Breast epithelium (tissue), 4 donors: Measurements from ENCODE around the gene DCN. TPM values are rescaled to one million over a fixed set of nuclear protein-coding genes. Genes with fewer than 3 reads are reported as not detected.

Experiments used
- DNase-seq, 2 donors: peaks; one replicate each; pipeline ENCODE4 v3.0.0-alpha.2; 2019; ENCODE audit warnings: low spot score in 2 of 2
- H3K27ac ChIP-seq, 2 donors: fragments of 200-600 bp; sonication (generic) in 1 of 2; one replicate each; pipeline ENCODE4 v1.5.1; 2016 to 2019; ENCODE audit warnings: mild to moderate bottlenecking in 1 of 2
- H3K27me3 ChIP-seq, 2 donors: fragments of 200-600 bp; sonication (generic) in 1 of 2; one replicate each; pipeline versions ENCODE4 v1.5.1 to v1.6.0; 2017 to 2019; ENCODE audit warnings: control low read depth in 1 of 2, mild to moderate bottlenecking in 1 of 2
- H3K36me3 ChIP-seq: fragments of 200-600 bp; one replicate; pipeline ENCODE4 v1.5.1; 2019
- H3K4me1 ChIP-seq, 2 donors: fragments of 200-600 bp; sonication (generic); one replicate each; pipeline ENCODE4 v1.5.1; 2016 to 2019; ENCODE audit warnings: control low read depth in 1 of 2
- H3K4me3 ChIP-seq, 3 donors: fragments of 200-600 bp; sonication (generic); 1 replicate in 2 of 3; 2 replicates in 1 of 3; pipeline ENCODE4 v1.5.1; 2016 to 2019; ENCODE audit warnings: mild to moderate bottlenecking in 3 of 3, moderate library complexity in 2 of 3
- H3K9me3 ChIP-seq, 2 donors: fragments of 200-600 bp; sonication (generic) in 1 of 2; one replicate each; pipeline ENCODE4 v1.5.1; 2016 to 2019; ENCODE audit warnings: control low read depth in 1 of 2
- CTCF ChIP-seq, 3 donors: fragments of 450-650 bp; IDR thresholded peaks; one replicate each; pipeline ENCODE4 v1.5.1; 2016 to 2017; ENCODE audit warnings: antibody characterized with exemption in 3 of 3, mild to moderate bottlenecking in 3 of 3, moderate library complexity in 3 of 3
- POLR2A ChIP-seq: fragments of 450-650 bp; IDR thresholded peaks from one replicate; pipeline ENCODE4 v1.6.1; 2016; ENCODE audit warnings: antibody characterized with exemption, mild to moderate bottlenecking, moderate library complexity
- POLR2AphosphoS5 ChIP-seq, 3 donors: sonication (generic); formaldehyde crosslinking; IDR thresholded peaks; one replicate each; pipeline ENCODE4 v1.6.1; 2017; ENCODE audit warnings: antibody characterized with exemption in 3 of 3
- intact Hi-C: fragments of 100-400 bp; cut with DNase I; formaldehyde crosslinking; loops from one replicate; pipeline ENCODE4 v1.15.1; 2023; ENCODE audit warnings: low total_unique reads
- total RNA-seq, 3 donors: library from RNA; depleted of rRNA; stranded (reverse); fragments of >200 nt; gene quantifications; one replicate each; pipeline ENCODE4 v1.1.0, GENCODE V29; 2016

Gene DCN
- total RNA-seq, 3 donors from 2014 or later: 1,081 to 4,374 (median 1,702) TPM

DNA sequence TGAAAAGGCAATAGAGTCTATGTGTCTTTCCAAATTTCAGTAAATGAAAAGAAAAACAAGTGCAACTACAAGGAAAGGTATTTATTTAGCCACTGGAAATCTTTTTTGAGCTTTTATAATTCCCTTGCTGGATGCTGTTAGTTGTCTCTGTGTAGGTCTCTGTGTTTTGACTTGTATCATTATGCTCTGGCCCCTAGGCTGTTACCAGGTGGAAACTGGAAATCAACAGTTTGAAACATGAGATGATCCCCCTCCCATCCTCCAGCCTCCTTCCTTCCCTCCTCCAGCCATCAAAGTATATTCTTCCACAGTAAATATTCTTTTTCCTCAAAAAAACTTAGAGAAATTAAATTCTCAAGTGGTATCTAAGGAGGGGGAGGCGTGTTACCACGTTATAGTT is 934 bp upstream of the DCN start:
- Histone ChIP-seq H3K4me1 (no peaks in the 10 kb centered on the region), H3K9me3 (no peaks in the 10 kb centered on the region), H3K36me3 (no peaks in the 10 kb centered on the region), H3K27me3 (no peaks in the 10 kb centered on the region), H3K4me3 (no peak overlapping the region), H3K27ac (peak overlapping the region; percentile 74 to 77)
- DNase-seq: no peak
- no peak for TF ChIP-seq POLR2AphosphoS5 (IDR thresholded peaks at IDR 0.05)
- TF ChIP-seq CTCF (IDR thresholded peaks at IDR 0.05): no peak
- no peak for TF ChIP-seq POLR2A
- intact Hi-C loops: no loop called here

- intact Hi-C loops: no loop called here
These were observed 1.8 kb downstream of the DCN start for GRCh38 chr12:91180582-91181395.

GRCh38 chr12:91179966-91180561 is 2.6 kb downstream of the DCN start:
- H3K4me1 ChIP-seq: no peaks in the 10 kb centered on the region
- peak overlapping the region; percentile 49 to 59 (median 53) for H3K4me3 ChIP-seq
- no peak for DNase-seq
- intact Hi-C loops: no loop called here
- peak overlapping the region; percentile 77 to 83 for H3K27ac ChIP-seq
- no peaks in the 10 kb centered on the region for H3K36me3 ChIP-seq
- TF ChIP-seq CTCF (IDR thresholded peaks at IDR 0.05): no peak
- no peak for TF ChIP-seq POLR2AphosphoS5 (IDR thresholded peaks at IDR 0.05)
- TF ChIP-seq POLR2A: no peak
- no peaks in the 10 kb centered on the region for H3K9me3 ChIP-seq
- H3K27me3 ChIP-seq: no peaks in the 10 kb centered on the region

More at GRCh38 chr12:91180582-91181395, 1.8 kb downstream of the DCN start:
- peak overlapping the region; percentile 70 to 77 for H3K27ac ChIP-seq
- H3K4me3 ChIP-seq: peak overlapping the region; percentile 49 to 59 (median 53)
- no peaks in the 10 kb centered on the region for H3K27me3 ChIP-seq
- no peak for DNase-seq
- H3K9me3 ChIP-seq: no peaks in the 10 kb centered on the region
- H3K4me1 ChIP-seq: no peaks in the 10 kb centered on the region
- TF ChIP-seq CTCF (IDR thresholded peaks at IDR 0.05): no peak
- no peaks in the 10 kb centered on the region for H3K36me3 ChIP-seq

DNA sequence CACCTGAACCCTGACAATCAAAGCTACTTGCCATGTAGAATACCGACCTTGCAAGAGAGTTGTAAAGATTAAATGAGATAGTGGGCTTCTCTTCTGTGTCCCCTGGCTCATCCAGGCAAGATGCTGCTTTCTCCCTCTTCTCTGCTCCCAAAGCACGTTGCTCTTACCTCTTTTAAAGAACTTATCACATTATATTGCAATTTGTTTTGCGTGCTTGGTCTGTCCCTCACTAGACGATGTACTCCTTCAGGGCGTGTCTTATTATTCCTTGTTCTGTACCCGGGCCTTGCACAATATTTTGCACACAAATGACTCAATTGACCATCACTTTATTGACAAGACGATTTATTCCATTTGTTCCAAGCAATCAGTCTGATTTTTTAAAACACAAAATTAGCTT is 3.3 kb downstream of the DCN start:
- no peaks in the 10 kb centered on the region for H3K9me3 ChIP-seq
- intact Hi-C loops: no loop called here
- H3K36me3 ChIP-seq: no peaks in the 10 kb centered on the region
- H3K27me3 ChIP-seq: no peaks in the 10 kb centered on the region
- peak overlapping the region; percentile 49 to 59 (median 53) for H3K4me3 ChIP-seq
- H3K4me1 ChIP-seq: no peaks in the 10 kb centered on the region
- no peak for TF ChIP-seq POLR2A
- peak in 2 of 3 donors; percentile 25 to 75 for TF ChIP-seq POLR2AphosphoS5 (IDR thresholded peaks at IDR 0.05)
- no peak for TF ChIP-seq CTCF (IDR thresholded peaks at IDR 0.05)
- no peak for DNase-seq
- H3K27ac ChIP-seq: peak overlapping the region; percentile 77 to 83

DNA sequence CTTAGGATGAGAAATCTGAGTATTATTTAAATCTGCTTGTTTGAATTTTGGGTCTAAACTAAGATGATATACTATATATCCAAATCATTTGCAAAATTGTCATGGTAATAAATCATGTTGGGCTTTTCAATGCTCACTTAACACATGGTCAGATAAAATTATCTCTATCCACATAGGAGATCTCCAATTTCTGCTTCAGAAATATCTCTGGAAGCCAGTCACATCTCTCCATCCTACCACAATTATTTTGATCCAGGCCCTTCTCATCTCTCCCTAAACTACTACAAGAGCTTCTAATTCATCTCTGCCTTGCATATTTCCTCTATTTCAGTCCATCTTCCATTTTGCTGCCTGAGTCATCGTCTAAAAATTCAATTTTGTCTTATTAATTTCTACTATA is 3.8 kb downstream of the DCN start:
- Histone ChIP-seq H3K4me3 (peak overlapping the region; percentile 49 to 59 (median 53)), H3K9me3 (no peaks in the 10 kb centered on the region), H3K27ac (peak overlapping the region; percentile 77 to 83), H3K27me3 (no peaks in the 10 kb centered on the region), H3K4me1 (no peaks in the 10 kb centered on the region), H3K36me3 (no peaks in the 10 kb centered on the region)
- TF ChIP-seq CTCF (IDR thresholded peaks at IDR 0.05) (no peak), POLR2A (no peak), POLR2AphosphoS5 (IDR thresholded peaks at IDR 0.05) (no peak)
- no peak for DNase-seq
- intact Hi-C loops: no loop called here
